ENCODE results near the gene ISG20L2. TPM values are rescaled to one million over a fixed set of nuclear protein-coding genes. Genes with fewer than 3 reads are reported as not detected.
A peak's percentile ranks its signal among the peaks of the same experiment; 100 is the strongest.

The ISG20L2 gene
- total RNA-seq, 1 donor from 2014 or later = 9.6 TPM

- DNase-seq (ENCODE audit: low read depth, low spot score) = no peak
These were observed 13.0 kb upstream of the ISG20L2 start for GRCh38 chr1:156741481-156741983.

GRCh38 chr1:156740741-156741480 is 12.3 kb upstream of the ISG20L2 start, which contains the start of gene MRPL24:
Gene MRPL24 (minus strand): TSS chr1:156741088. CDS start chr1:156738704, 2,384 bp downstream.
- DNase-seq (ENCODE audit: low read depth, low spot score) = peak; percentile 99

GRCh38 chr1:156740237-156740740 is 11.7 kb upstream of the ISG20L2 start:
- no peak for DNase-seq (ENCODE audit: low read depth, low spot score)

- no peak for DNase-seq (ENCODE audit: low read depth, low spot score)
These were observed 10.3 kb upstream of the ISG20L2 start for GRCh38 chr1:156738916-156739315.

GRCh38 chr1:156738407-156738806 is 9.8 kb upstream of the ISG20L2 start:
- no peak for DNase-seq (ENCODE audit: low read depth, low spot score)

- no peak for DNase-seq (ENCODE audit: low read depth, low spot score)
These were observed 5.5 kb upstream of the ISG20L2 start for GRCh38 chr1:156733989-156734584.

GRCh38 chr1:156727926-156728598 is 504 bp downstream of the ISG20L2 start, which contains the start of gene METTL25B:
Gene METTL25B (plus strand): TSS chr1:156728469. CDS start chr1:156729105, 636 bp downstream.
- no peak for DNase-seq (ENCODE audit: low read depth, low spot score)

GRCh38 chr1:156727492-156727891 is 1.1 kb downstream of the ISG20L2 start:
- no peak for DNase-seq (ENCODE audit: low read depth, low spot score)

- DNase-seq (ENCODE audit: low read depth, low spot score) = peak; percentile 51
These were observed 1.9 kb downstream of the ISG20L2 start for GRCh38 chr1:156726549-156727226.

- peak; percentile 59 for DNase-seq (ENCODE audit: low read depth, low spot score)
These were observed 2.8 kb downstream of the ISG20L2 start for GRCh38 chr1:156725683-156726280.

GRCh38 chr1:156721535-156721934 is 7.0 kb downstream of the ISG20L2 start:
- DNase-seq (ENCODE audit: low read depth, low spot score) = no peak

- no peak for DNase-seq (ENCODE audit: low read depth, low spot score)
These were observed 7.4 kb downstream of the ISG20L2 start for GRCh38 chr1:156721131-156721530.

- no peak for DNase-seq (ENCODE audit: low read depth, low spot score)
These were observed 11.2 kb downstream of the ISG20L2 start for GRCh38 chr1:156717351-156717750.

GRCh38 chr1:156714830-156715229 is 13.7 kb downstream of the ISG20L2 start:
- DNase-seq (ENCODE audit: low read depth, low spot score) = no peak

- no peak for DNase-seq (ENCODE audit: low read depth, low spot score)
These were observed 15.9 kb downstream of the ISG20L2 start for GRCh38 chr1:156712626-156713025.

- DNase-seq (ENCODE audit: low read depth, low spot score) = no peak
These were observed 17.4 kb downstream of the ISG20L2 start for GRCh38 chr1:156711011-156711817.

- DNase-seq (ENCODE audit: low read depth, low spot score) = no peak
These were observed 18.6 kb downstream of the ISG20L2 start for GRCh38 chr1:156709757-156710489.

GRCh38 chr1:156709031-156709430 is 19.5 kb downstream of the ISG20L2 start:
- DNase-seq (ENCODE audit: low read depth, low spot score) = no peak

- no peak for DNase-seq (ENCODE audit: low read depth, low spot score)
These were observed 20.3 kb downstream of the ISG20L2 start for GRCh38 chr1:156708218-156708661.
